Osteocyte (in vitro differentiated cells): ENCODE measurements around the gene TBC1D16. TPM values are rescaled to one million over a fixed set of nuclear protein-coding genes. Genes with fewer than 3 reads are reported as not detected.
A peak's percentile ranks its signal among the peaks of the same experiment; 100 is the strongest.

Experiments
- DNase-seq: peaks from one replicate; pipeline ENCODE4 v3.0.0; 2021; ENCODE audit warnings: mixed read lengths; ENCODE audit not compliant: unreplicated experiment; ENCODE audit errors: extremely low spot score
- H3K27ac Mint-ChIP-seq: one replicate; pipeline ENCODE4 v1.8.0; 2021; ENCODE audit warnings: mild to moderate bottlenecking, mixed read lengths; ENCODE audit not compliant: unreplicated experiment
- H3K27me3 Mint-ChIP-seq: one replicate; pipeline ENCODE4 v1.8.0; 2021; ENCODE audit warnings: mixed read lengths; ENCODE audit not compliant: unreplicated experiment
- H3K36me3 Mint-ChIP-seq: one replicate; pipeline ENCODE4 v1.8.0; 2021; ENCODE audit warnings: mixed read lengths; ENCODE audit not compliant: unreplicated experiment
- H3K4me1 Mint-ChIP-seq: one replicate; pipeline ENCODE4 v1.8.0; 2021; ENCODE audit warnings: mixed read lengths; ENCODE audit not compliant: unreplicated experiment
- H3K4me3 Mint-ChIP-seq: one replicate; pipeline ENCODE4 v1.8.0; 2021; ENCODE audit warnings: mild to moderate bottlenecking, moderate library complexity, mixed read lengths; ENCODE audit not compliant: unreplicated experiment
- H3K9me3 Mint-ChIP-seq: one replicate; pipeline ENCODE4 v1.8.0; 2021; ENCODE audit warnings: mixed read lengths; ENCODE audit not compliant: unreplicated experiment
- CTCF ChIP-seq: fragments of 200-600 bp; sonication (generic); IDR thresholded peaks from 2 replicates; pipeline ENCODE4 v1.5.0; 2021; ENCODE audit warnings: antibody characterized with exemption, mild to moderate bottlenecking, moderate library complexity
- total RNA-seq: library from RNA; stranded (reverse); gene quantifications from 2 replicates; pipeline ENCODE4 v1.2.1, GENCODE V29; 2021

Gene TBC1D16
- total RNA-seq, 1 donor from 2014 or later, result 45.9 TPM

- Mint-ChIP-seq H3K9me3 (no peaks in the 10 kb centered on the region), H3K27ac (peak overlapping the region; percentile 41), H3K4me1 (peaks cover 17% of the 10 kb centered on the region), H3K4me3 (no peak overlapping the region), H3K36me3 (peaks cover 4% of the 10 kb centered on the region), H3K27me3 (no peaks in the 10 kb centered on the region)
- TF ChIP-seq CTCF, result no peak
- DNase-seq, result no peak
Measured at GRCh38 chr17:80063830-80064585, 28.3 kb upstream of the TBC1D16 start.

- no peak overlapping the region for H3K4me3 Mint-ChIP-seq
- H3K9me3 Mint-ChIP-seq, result no peaks in the 10 kb centered on the region
- H3K36me3 Mint-ChIP-seq, result no peaks in the 10 kb centered on the region
- DNase-seq, result no peak
- peaks cover 14% of the 10 kb centered on the region for H3K4me1 Mint-ChIP-seq
- H3K27me3 Mint-ChIP-seq, result no peaks in the 10 kb centered on the region
- TF ChIP-seq CTCF, result no peak
- H3K27ac Mint-ChIP-seq, result no peak overlapping the region
Measured at GRCh38 chr17:80061421-80061820, 25.7 kb upstream of the TBC1D16 start.

- no peak overlapping the region for H3K27ac Mint-ChIP-seq
- no peaks in the 10 kb centered on the region for H3K9me3 Mint-ChIP-seq
- H3K36me3 Mint-ChIP-seq, result peaks cover 2% of the 10 kb centered on the region
- H3K4me3 Mint-ChIP-seq, result no peak overlapping the region
- no peak for TF ChIP-seq CTCF
- no peaks in the 10 kb centered on the region for H3K27me3 Mint-ChIP-seq
- DNase-seq, result no peak
- H3K4me1 Mint-ChIP-seq, result peaks cover 14% of the 10 kb centered on the region
Measured at GRCh38 chr17:80060644-80061043, 25.0 kb upstream of the TBC1D16 start.

GRCh38 chr17:80058311-80058955 is 22.8 kb upstream of the TBC1D16 start:
- Mint-ChIP-seq H3K27ac (no peak overlapping the region), H3K36me3 (peaks cover 2% of the 10 kb centered on the region), H3K4me3 (no peak overlapping the region), H3K9me3 (no peaks in the 10 kb centered on the region), H3K4me1 (peaks cover 13% of the 10 kb centered on the region), H3K27me3 (no peaks in the 10 kb centered on the region)
- no peak for TF ChIP-seq CTCF
- no peak for DNase-seq

GRCh38 chr17:80055597-80055996 is 19.9 kb upstream of the TBC1D16 start:
- Mint-ChIP-seq H3K9me3 (no peaks in the 10 kb centered on the region), H3K36me3 (peaks cover 9% of the 10 kb centered on the region), H3K4me1 (peaks cover 10% of the 10 kb centered on the region), H3K27me3 (no peaks in the 10 kb centered on the region), H3K4me3 (no peak overlapping the region), H3K27ac (no peak overlapping the region)
- no peak for DNase-seq
- TF ChIP-seq CTCF, result no peak
